Vagina (tissue), 2 donors: ENCODE results near the gene PRDM15. TPM values are rescaled to one million over a fixed set of nuclear protein-coding genes. Genes with fewer than 3 reads are reported as not detected.

ENCODE experiments used
- DNase-seq, 2 donors: peaks; one replicate each; pipeline ENCODE4 v3.0.0-alpha.2; 2017; ENCODE audit errors: extremely low spot score in 2 of 2
- H3K27ac ChIP-seq: fragments of 200-600 bp; sonication (generic); one replicate; pipeline ENCODE4 v1.5.1; 2019
- H3K27me3 ChIP-seq: fragments of 200-600 bp; sonication (generic); one replicate; pipeline ENCODE4 v1.5.1; 2019
- H3K36me3 ChIP-seq, 2 donors: fragments of 200-600 bp; sonication (generic); one replicate each; pipeline ENCODE4 v1.5.1; 2017 to 2019
- H3K4me1 ChIP-seq: fragments of 200-600 bp; sonication (generic); one replicate; pipeline ENCODE4 v1.5.1; 2019
- H3K4me3 ChIP-seq, 2 donors: fragments of 200-600 bp; sonication (generic); 1 replicate in 1 of 2; 2 replicates in 1 of 2; pipeline ENCODE4 v1.5.1; 2016 to 2019
- H3K9me3 ChIP-seq: fragments of 200-600 bp; sonication (generic); one replicate; pipeline ENCODE4 v1.5.1; 2019
- CTCF ChIP-seq, 3 experiments: fragments of 450-650 bp in 2 of 3; fragments of 200-600 bp in 1 of 3; sonication (generic) in 1 of 3; IDR thresholded peaks; one replicate each; pipeline ENCODE4 v1.5.1; 2017 to 2019; ENCODE audit warnings: antibody characterized with exemption in 3 of 3, mild to moderate bottlenecking in 2 of 3, moderate library complexity in 2 of 3
- POLR2A ChIP-seq, 2 donors: fragments of 450-650 bp; IDR thresholded peaks; one replicate each; pipeline ENCODE4 v1.6.1; 2017; ENCODE audit warnings: antibody characterized with exemption in 2 of 2, mild to moderate bottlenecking in 2 of 2, moderate library complexity in 2 of 2
- POLR2AphosphoS5 ChIP-seq, 2 donors: sonication (generic); formaldehyde crosslinking; IDR thresholded peaks; one replicate each; pipeline ENCODE4 v1.9.0; 2017; ENCODE audit warnings: antibody characterized with exemption in 2 of 2, mild to moderate bottlenecking in 2 of 2, low read depth in 1 of 2; ENCODE audit not compliant: insufficient read depth in 1 of 2
- intact Hi-C: fragments of 100-400 bp; cut with DNase I; formaldehyde crosslinking; loops from one replicate; pipeline ENCODE4 v1.15.1; 2023
- total RNA-seq: library from RNA; depleted of rRNA; stranded (reverse); fragments of >200 nt; gene quantifications from one replicate; pipeline ENCODE4 v1.2.3, GENCODE V29; 2016

The PRDM15 gene
- total RNA-seq, 1 donor from 2014 or later, result 31.2 TPM

DNA sequence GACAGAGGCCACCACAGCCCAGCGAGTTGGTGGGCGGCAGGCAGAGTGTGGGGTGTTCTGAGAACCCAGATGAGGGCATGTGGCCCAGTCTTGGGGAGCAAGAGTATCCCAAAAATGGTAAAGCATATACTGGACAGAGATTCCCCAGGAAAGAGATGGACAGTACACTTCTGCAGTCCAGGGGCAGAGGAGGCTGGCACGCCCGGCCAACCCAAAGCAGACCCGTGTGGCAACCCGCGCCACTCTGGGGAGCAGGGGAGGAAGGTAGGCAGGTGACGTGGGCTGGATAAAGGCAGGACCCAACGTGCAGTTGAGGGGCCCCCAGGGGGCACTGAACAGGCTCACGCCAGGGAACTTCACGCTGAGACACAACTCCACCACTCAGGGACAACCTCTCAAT, 65.9 kb downstream of the PRDM15 start:
- Histone ChIP-seq H3K36me3 (peaks cover 0 to 23% of the 10 kb centered on the region in 2 donors), H3K4me3 (no peak overlapping the region), H3K27me3 (no peaks in the 10 kb centered on the region), H3K27ac (no peak overlapping the region), H3K4me1 (no peaks in the 10 kb centered on the region), H3K9me3 (no peaks in the 10 kb centered on the region)
- TF ChIP-seq CTCF (IDR thresholded peaks at IDR 0.05) (no peak), POLR2A (IDR thresholded peaks at IDR 0.05) (no peak), POLR2AphosphoS5 (IDR thresholded peaks at IDR 0.05; ENCODE audit: insufficient read depth in 1 of 2, low read depth in 1 of 2) (no peak)
- intact Hi-C loops, result no loop called here
- no peak for DNase-seq

- Histone ChIP-seq H3K27ac (no peak overlapping the region), H3K36me3 (peaks cover 0 to 23% of the 10 kb centered on the region in 2 donors), H3K4me3 (no peak overlapping the region), H3K4me1 (no peaks in the 10 kb centered on the region), H3K27me3 (no peaks in the 10 kb centered on the region), H3K9me3 (no peaks in the 10 kb centered on the region)
- intact Hi-C loops, result no loop called here
- no peak for DNase-seq
- TF ChIP-seq POLR2AphosphoS5 (IDR thresholded peaks at IDR 0.05; ENCODE audit: insufficient read depth in 1 of 2, low read depth in 1 of 2) (no peak), POLR2A (IDR thresholded peaks at IDR 0.05) (no peak)
Observed at GRCh38 chr21:41812679-41813078, 66.5 kb downstream of the PRDM15 start.

GRCh38 chr21:41810597-41810932, 68.6 kb downstream of the PRDM15 start:
- H3K9me3 ChIP-seq, result no peaks in the 10 kb centered on the region
- H3K36me3 ChIP-seq, result peaks cover 0 to 21% of the 10 kb centered on the region in 2 donors
- H3K27me3 ChIP-seq, result no peaks in the 10 kb centered on the region
- TF ChIP-seq CTCF (IDR thresholded peaks at IDR 0.05) (no peak), POLR2A (IDR thresholded peaks at IDR 0.05) (no peak), POLR2AphosphoS5 (IDR thresholded peaks at IDR 0.05; ENCODE audit: insufficient read depth in 1 of 2, low read depth in 1 of 2) (no peak)
- no peak for DNase-seq
- no peak overlapping the region for H3K4me3 ChIP-seq
- intact Hi-C loops, result no loop called here
- no peak overlapping the region for H3K27ac ChIP-seq
- no peaks in the 10 kb centered on the region for H3K4me1 ChIP-seq

- H3K27ac ChIP-seq, result no peak overlapping the region
- no peaks in the 10 kb centered on the region for H3K9me3 ChIP-seq
- no peaks in the 10 kb centered on the region for H3K4me1 ChIP-seq
- H3K36me3 ChIP-seq, result peaks cover 0 to 16% of the 10 kb centered on the region in 2 donors
- intact Hi-C loops, result no loop called here
- TF ChIP-seq POLR2A (IDR thresholded peaks at IDR 0.05) (no peak), CTCF (IDR thresholded peaks at IDR 0.05) (no peak), POLR2AphosphoS5 (IDR thresholded peaks at IDR 0.05; ENCODE audit: insufficient read depth in 1 of 2, low read depth in 1 of 2) (no peak)
- no peaks in the 10 kb centered on the region for H3K27me3 ChIP-seq
- no peak for DNase-seq
- no peak overlapping the region for H3K4me3 ChIP-seq
Observed at GRCh38 chr21:41809891-41810596, 69.1 kb downstream of the PRDM15 start.

- DNase-seq, result no peak
- TF ChIP-seq CTCF (IDR thresholded peaks at IDR 0.05) (no peak), POLR2A (IDR thresholded peaks at IDR 0.05) (no peak), POLR2AphosphoS5 (IDR thresholded peaks at IDR 0.05; ENCODE audit: insufficient read depth in 1 of 2, low read depth in 1 of 2) (no peak)
- Histone ChIP-seq H3K9me3 (no peaks in the 10 kb centered on the region), H3K27ac (no peak overlapping the region), H3K36me3 (peaks cover 0 to 13% of the 10 kb centered on the region in 2 donors), H3K27me3 (no peaks in the 10 kb centered on the region), H3K4me1 (no peaks in the 10 kb centered on the region), H3K4me3 (no peak overlapping the region)
- intact Hi-C loops, result no loop called here
Observed at GRCh38 chr21:41808846-41809245, 70.3 kb downstream of the PRDM15 start.
